Kidney (tissue), 14 donors: ENCODE measurements around the gene KCNK1. TPM values are rescaled to one million over a fixed set of nuclear protein-coding genes. Genes with fewer than 3 reads are reported as not detected.
A peak's percentile ranks its signal among the peaks of the same experiment; 100 is the strongest.

ENCODE experiments used
- DNase-seq, 5 donors: peaks; one replicate each; pipeline ENCODE4 v3.0.0-alpha.2; 2013 to 2020
- FAIRE-seq: peaks from 2 replicates; lab custom pipeline; 2012; peaks lifted over from hg19 to GRCh38; lab: Jason Lieb, UNC
- H3K27ac ChIP-seq, 2 donors: one replicate each; pipeline ENCODE4 v1.7.0; 2013; ENCODE audit warnings: low read depth in 2 of 2, low read length in 2 of 2, inconsistent platforms in 1 of 2
- H3K27me3 ChIP-seq: one replicate; pipeline ENCODE4 v1.7.1; 2013; ENCODE audit warnings: low read length, inconsistent platforms; ENCODE audit not compliant: control insufficient read depth, insufficient read depth
- H3K36me3 ChIP-seq, 3 donors: one replicate each; pipeline versions ENCODE4 v1.7.0 to v1.7.1; 2013; ENCODE audit warnings: low read length in 3 of 3, control low read depth in 1 of 3, inconsistent platforms in 1 of 3; ENCODE audit not compliant: insufficient read depth in 3 of 3, control insufficient read depth in 2 of 3
- H3K4me1 ChIP-seq, 3 donors: one replicate each; pipeline versions ENCODE4 v1.7.0 to v1.7.1; 2013; ENCODE audit warnings: low read length in 3 of 3, inconsistent platforms in 1 of 3, low read depth in 1 of 3; ENCODE audit not compliant: control insufficient read depth in 2 of 3, insufficient read depth in 2 of 3
- H3K4me3 ChIP-seq, 3 donors: one replicate each; pipeline versions ENCODE4 v1.7.0 to v1.8.1; 2013; ENCODE audit warnings: low read length in 3 of 3, control low read depth in 1 of 3, inconsistent platforms in 1 of 3
- H3K9ac ChIP-seq, 3 donors: one replicate each; pipeline versions ENCODE4 v1.7.0 to v1.7.1; 2013; ENCODE audit warnings: low read length in 3 of 3, control low read depth in 1 of 3, inconsistent platforms in 1 of 3
- H3K9me3 ChIP-seq, 3 donors: one replicate each; pipeline versions ENCODE4 v1.7.0 to v1.7.1; 2013; ENCODE audit warnings: low read length in 3 of 3, control low read depth in 1 of 3, inconsistent platforms in 1 of 3; ENCODE audit not compliant: control insufficient read depth in 2 of 3, insufficient read depth in 1 of 3
- CTCF ChIP-seq: IDR thresholded peaks from 3 replicates; pipeline ENCODE4 v1.5.1; 2012; ENCODE audit warnings: mild to moderate bottlenecking, moderate library complexity, borderline replicate concordance; ENCODE audit not compliant: insufficient read depth; ENCODE audit errors: extremely low read depth
- intact Hi-C: fragments of 100-400 bp; cut with DNase I; formaldehyde crosslinking; loops from one replicate; pipeline ENCODE4 v1.11.1; 2022
- polyA plus RNA-seq: library from polyadenylated mRNA; stranded (reverse); fragments of 350-450 nt; fragmentation: Illumina TruSeq; extraction: RNeasy Lipid Tissue Mini Kit (QIAGEN cat#74804); gene quantifications from one replicate; pipeline ENCODE4 v1.2.3, GENCODE V29; 2014; ENCODE audit warnings: low read depth, low replicate concordance; ENCODE audit not compliant: insufficient read depth
- total RNA-seq: library from RNA; stranded (reverse); fragmentation: NEBNext Ultra II Directional; extraction: Animal tissue kit (Norgen Biotek cat#: 25700); gene quantifications from one replicate; pipeline ENCODE4 v1.2.1, GENCODE V29; 2021
- donor health status: control.
- donor health status: control.
- donor health status: control.
- donor health status: control.
- donor health status: control.
- donor health status: DM: yes; HTN: yes; CAD: no.
- donor health status: Normal renal cell carcinoma (clear cell type).

Gene KCNK1
- total and polyA plus RNA-seq, 2 donors from 2014 or later: 10.0 to 10.7 TPM

GRCh38 chr1:233704898-233705723 lies 91.2 kb downstream of the KCNK1 start:
- intact Hi-C loops: no loop called here
- no peak overlapping the region for H3K9ac ChIP-seq
- TF ChIP-seq CTCF: no peak
- H3K9me3 ChIP-seq: no peaks in the 10 kb centered on the region
- H3K27ac ChIP-seq: no peak overlapping the region
- no peaks in the 10 kb centered on the region for H3K27me3 ChIP-seq
- no peak overlapping the region for H3K4me3 ChIP-seq
- no peaks in the 10 kb centered on the region for H3K4me1 ChIP-seq
- no peak for FAIRE-seq
- peak in 2 of 5 donors; percentile 47 to 64 for DNase-seq
- no peaks in the 10 kb centered on the region for H3K36me3 ChIP-seq

- TF ChIP-seq CTCF: no peak
- H3K9me3 ChIP-seq: no peaks in the 10 kb centered on the region
- intact Hi-C loops: no loop called here
- FAIRE-seq (no peak), DNase-seq (peak in 2 of 5 donors; percentile 14 to 47)
- no peak overlapping the region for H3K9ac ChIP-seq
- no peak overlapping the region for H3K27ac ChIP-seq
- H3K4me3 ChIP-seq: no peak overlapping the region
- H3K4me1 ChIP-seq: no peaks in the 10 kb centered on the region
- H3K27me3 ChIP-seq: no peaks in the 10 kb centered on the region
- H3K36me3 ChIP-seq: no peaks in the 10 kb centered on the region
Observed at GRCh38 chr1:233707153-233707879, 93.4 kb downstream of the KCNK1 start.

- no peaks in the 10 kb centered on the region for H3K4me1 ChIP-seq
- no peak overlapping the region for H3K9ac ChIP-seq
- H3K9me3 ChIP-seq: no peaks in the 10 kb centered on the region
- intact Hi-C loops: no loop called here
- H3K36me3 ChIP-seq: no peaks in the 10 kb centered on the region
- H3K27me3 ChIP-seq: no peaks in the 10 kb centered on the region
- H3K27ac ChIP-seq: no peak overlapping the region
- no peak overlapping the region for H3K4me3 ChIP-seq
- FAIRE-seq: no peak
- no peak for TF ChIP-seq CTCF
- DNase-seq: peak in 3 of 5 donors; percentile 25 to 61 (median 37)
Observed at GRCh38 chr1:233707880-233708815, 94.2 kb downstream of the KCNK1 start.
